ENCODE measurements around the gene ITGB2. TPM values are rescaled to one million over a fixed set of nuclear protein-coding genes. Genes with fewer than 3 reads are reported as not detected.

ITGB2 gene
- total RNA-seq, 1 experiment from 2014 or later = 0.05 TPM

DNA sequence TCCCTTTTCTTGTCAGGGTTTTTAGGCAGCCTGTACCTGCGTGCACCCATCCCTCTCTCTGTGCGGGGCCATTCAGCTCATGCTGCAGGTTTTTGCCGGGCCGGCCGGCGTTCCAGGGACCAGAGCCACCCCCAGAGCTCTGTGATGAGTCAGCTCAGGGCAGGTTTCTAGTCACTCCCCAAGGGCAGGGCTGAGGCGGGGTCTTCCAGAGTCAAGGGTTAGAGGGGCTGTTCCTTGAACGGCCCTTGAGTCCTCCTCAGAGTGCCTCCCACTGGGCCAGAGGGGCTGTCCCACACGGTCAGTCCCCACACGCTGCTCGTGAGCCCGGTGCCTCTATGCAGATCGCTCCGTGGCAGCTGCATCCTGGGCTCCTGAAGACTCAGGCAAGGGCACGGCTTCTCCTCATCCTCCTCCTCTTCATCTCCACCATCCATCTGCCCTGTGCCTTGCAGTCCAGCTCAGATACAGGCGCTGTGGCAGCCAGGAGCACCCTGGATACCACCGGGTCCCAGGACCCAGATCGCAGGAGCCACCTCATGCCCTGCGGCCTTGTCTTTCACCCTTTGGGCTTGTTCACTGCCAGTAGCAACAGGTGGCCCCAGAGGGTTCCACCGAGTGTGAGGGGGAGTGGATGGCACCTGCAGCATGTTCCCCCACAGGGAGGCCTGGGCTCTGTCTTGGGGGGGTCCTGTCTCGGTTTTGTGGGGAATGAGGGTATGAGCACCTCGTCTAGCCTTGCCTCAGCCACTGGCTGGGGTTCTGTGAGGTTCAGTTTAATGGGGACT lies 36.5 kb upstream of the ITGB2 start:
- DNase-seq (ENCODE audit: low read depth, low spot score) = no peak
- in situ Hi-C loops (cut with HindIII; ENCODE audit: low pct_unique_long_range_greater_than_20kb, low sequenced_read_pairs) = no loop called here

DNA sequence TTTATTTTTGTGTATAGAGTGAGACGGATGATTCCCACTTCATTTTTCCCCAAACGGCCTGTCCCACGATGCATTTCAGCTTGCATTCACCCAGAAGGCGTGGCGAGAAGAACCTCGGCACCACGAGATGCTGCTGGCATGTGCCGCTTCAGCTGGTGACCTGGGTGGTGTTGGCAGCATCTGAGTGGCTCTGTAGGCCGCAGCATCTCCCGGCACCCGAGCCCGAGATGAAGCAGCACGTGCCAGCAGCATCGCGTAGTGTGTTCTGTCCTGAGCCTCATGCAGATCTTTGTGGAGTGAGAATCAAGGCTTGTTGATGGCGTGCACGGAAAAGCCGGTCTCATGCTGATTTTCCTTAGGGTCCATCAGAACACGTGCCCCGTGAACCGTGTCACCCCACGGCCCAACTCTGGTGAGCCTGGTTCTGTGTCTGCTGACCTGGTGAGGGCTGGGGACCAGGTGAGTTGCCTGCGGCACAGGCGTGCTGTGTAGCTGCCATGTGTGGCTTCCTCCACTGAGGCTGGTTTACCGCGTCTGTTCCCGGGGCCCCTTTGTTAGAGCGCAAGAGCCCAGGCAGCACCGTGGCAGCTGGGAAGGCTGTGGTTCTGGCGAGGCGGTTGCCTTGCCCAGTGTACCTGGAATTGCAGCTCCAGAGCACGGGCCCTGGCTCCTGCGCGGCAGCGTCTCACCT lies 35.8 kb upstream of the ITGB2 start:
- in situ Hi-C loops (cut with HindIII; ENCODE audit: low pct_unique_long_range_greater_than_20kb, low sequenced_read_pairs) = no loop called here
- no peak for DNase-seq (ENCODE audit: low read depth, low spot score)

GRCh38 chr21:44955798-44956175 lies 35.1 kb upstream of the ITGB2 start:
- DNase-seq (ENCODE audit: low read depth, low spot score) = no peak

GRCh38 chr21:44955141-44955797 lies 34.6 kb upstream of the ITGB2 start:
- in situ Hi-C loops (cut with HindIII; ENCODE audit: low pct_unique_long_range_greater_than_20kb, low sequenced_read_pairs) = no loop called here
- DNase-seq (ENCODE audit: low read depth, low spot score) = no peak

More at GRCh38 chr21:44955798-44956175, 35.1 kb upstream of the ITGB2 start:
- in situ Hi-C loops (cut with HindIII; ENCODE audit: low pct_unique_long_range_greater_than_20kb, low sequenced_read_pairs) = no loop called here

DNA sequence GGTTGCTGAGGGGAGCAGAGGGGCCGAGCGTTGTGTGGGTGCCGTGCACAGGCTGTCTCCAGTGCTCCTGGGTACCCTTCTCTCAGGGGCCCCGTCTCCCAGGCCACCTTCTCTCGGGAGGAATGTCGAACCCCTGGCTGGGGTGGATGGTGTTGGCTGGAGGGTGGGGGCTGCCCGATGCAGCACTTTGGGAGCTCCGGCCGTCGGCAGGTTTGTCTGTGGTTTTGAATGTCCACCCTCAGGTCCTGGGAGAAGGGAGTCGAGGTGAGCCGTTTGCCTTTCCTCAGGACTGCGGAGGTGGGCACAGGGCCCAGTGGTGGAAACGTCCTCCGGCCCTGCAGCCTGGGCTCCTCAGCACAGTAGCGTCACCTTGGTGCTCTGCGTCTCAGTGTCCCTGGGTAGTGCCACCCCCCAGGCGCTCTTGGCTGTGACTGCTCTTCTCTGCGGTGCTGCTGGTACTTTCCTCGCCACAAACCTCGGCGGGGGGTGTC lies 33.6 kb upstream of the ITGB2 start:
- no peak for DNase-seq (ENCODE audit: low read depth, low spot score)
- in situ Hi-C loops (cut with HindIII; ENCODE audit: low pct_unique_long_range_greater_than_20kb, low sequenced_read_pairs) = no loop called here

DNA sequence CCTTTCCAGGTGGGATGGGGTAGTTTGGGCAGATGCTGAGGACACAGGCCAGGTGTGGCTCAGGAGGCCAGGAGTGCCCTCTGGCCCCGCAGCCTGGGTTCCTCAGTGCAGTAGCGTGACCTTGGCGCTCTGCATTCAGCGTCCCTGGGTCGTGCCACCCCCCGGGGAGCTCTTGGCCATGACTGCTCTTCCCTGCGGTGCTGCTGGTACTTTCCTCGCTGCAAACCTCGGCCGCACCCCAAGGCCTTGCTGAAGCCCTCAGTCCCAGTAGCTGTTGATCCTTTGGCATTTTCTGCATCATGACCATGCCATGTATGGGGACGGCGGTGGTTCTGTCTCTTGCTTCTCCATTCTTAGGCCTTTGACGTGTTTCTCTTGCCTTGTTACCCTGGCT lies 32.9 kb upstream of the ITGB2 start:
- in situ Hi-C loops (cut with HindIII; ENCODE audit: low pct_unique_long_range_greater_than_20kb, low sequenced_read_pairs) = no loop called here
- DNase-seq (ENCODE audit: low read depth, low spot score) = no peak

- in situ Hi-C loops (cut with HindIII; ENCODE audit: low pct_unique_long_range_greater_than_20kb, low sequenced_read_pairs) = no loop called here
- no peak for DNase-seq (ENCODE audit: low read depth, low spot score)
These were observed 32.4 kb upstream of the ITGB2 start for GRCh38 chr21:44952929-44953627.

DNA sequence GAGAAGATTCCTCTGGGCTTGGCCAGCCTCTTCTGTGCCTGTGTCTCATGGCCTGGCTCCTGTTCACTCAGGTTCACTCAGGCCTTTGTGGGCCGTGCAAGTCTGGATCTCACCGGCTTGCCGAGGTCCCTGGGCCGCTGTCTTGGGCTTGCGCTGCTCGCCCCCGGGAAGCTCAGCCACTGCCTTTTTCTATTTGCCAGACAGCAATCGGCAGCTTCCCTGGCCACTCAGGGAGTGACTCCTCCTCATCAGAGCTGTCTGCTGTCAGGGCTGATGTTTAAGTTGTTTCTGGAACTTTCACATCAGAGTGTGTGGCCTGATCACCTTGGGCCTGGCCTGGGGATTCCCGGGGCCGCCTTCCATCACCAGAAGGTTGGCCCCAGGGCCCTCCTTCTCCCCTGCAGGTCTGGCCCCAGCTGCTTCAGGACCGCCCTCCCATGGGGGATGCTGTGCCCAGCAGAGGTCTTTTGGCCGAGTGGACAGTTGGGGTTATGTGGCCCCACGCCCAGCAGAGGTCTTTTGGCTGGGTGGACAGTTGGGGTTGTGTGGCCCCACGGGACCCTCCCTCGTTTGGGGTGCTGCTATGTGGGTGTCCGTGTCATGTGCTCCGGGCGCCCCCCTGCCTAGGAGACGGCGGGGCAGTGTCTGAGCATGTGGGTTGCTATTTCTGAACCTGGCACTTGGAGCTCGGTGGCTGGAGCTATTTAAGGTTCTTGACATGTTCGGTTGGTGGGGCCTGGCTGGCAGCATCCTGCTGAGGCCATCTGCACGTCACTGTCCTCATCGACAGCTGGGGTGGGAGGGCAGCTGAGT lies 31.6 kb upstream of the ITGB2 start:
- no peak for DNase-seq (ENCODE audit: low read depth, low spot score)
- in situ Hi-C loops (cut with HindIII; ENCODE audit: low pct_unique_long_range_greater_than_20kb, low sequenced_read_pairs) = no loop called here

- no peak for DNase-seq (ENCODE audit: low read depth, low spot score)
- in situ Hi-C loops (cut with HindIII; ENCODE audit: low pct_unique_long_range_greater_than_20kb, low sequenced_read_pairs) = no loop called here
These were observed 30.7 kb upstream of the ITGB2 start for GRCh38 chr21:44951186-44951915.

DNA sequence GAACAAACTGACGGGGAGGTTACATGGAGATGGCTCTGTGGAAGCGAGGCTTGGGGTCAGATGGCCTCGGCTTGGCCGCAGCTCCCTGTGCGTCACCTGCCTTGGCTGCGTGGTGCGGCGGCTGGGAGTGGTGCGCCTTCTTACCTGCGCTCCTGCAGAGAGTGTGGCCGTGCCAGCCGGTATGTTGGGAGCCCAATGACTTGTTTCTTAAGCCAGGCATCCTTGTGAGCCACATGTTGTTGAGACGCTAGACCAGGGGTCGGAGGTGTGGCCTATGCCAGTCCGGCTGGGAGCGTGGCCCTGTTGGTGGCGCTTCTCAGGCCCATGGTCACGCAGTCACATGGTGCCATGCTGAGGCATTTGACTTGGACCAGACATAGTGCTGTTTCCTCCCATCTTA lies 29.7 kb upstream of the ITGB2 start:
- in situ Hi-C loops (cut with HindIII; ENCODE audit: low pct_unique_long_range_greater_than_20kb, low sequenced_read_pairs) = no loop called here
- DNase-seq (ENCODE audit: low read depth, low spot score) = no peak

GRCh38 chr21:44949779-44950198 lies 29.1 kb upstream of the ITGB2 start:
- DNase-seq (ENCODE audit: low read depth, low spot score) = peak; percentile 72
- in situ Hi-C loops (cut with HindIII; ENCODE audit: low pct_unique_long_range_greater_than_20kb, low sequenced_read_pairs) = no loop called here

GRCh38 chr21:44949161-44949778 lies 28.6 kb upstream of the ITGB2 start:
- in situ Hi-C loops (cut with HindIII; ENCODE audit: low pct_unique_long_range_greater_than_20kb, low sequenced_read_pairs) = no loop called here
- no peak for DNase-seq (ENCODE audit: low read depth, low spot score)

DNA sequence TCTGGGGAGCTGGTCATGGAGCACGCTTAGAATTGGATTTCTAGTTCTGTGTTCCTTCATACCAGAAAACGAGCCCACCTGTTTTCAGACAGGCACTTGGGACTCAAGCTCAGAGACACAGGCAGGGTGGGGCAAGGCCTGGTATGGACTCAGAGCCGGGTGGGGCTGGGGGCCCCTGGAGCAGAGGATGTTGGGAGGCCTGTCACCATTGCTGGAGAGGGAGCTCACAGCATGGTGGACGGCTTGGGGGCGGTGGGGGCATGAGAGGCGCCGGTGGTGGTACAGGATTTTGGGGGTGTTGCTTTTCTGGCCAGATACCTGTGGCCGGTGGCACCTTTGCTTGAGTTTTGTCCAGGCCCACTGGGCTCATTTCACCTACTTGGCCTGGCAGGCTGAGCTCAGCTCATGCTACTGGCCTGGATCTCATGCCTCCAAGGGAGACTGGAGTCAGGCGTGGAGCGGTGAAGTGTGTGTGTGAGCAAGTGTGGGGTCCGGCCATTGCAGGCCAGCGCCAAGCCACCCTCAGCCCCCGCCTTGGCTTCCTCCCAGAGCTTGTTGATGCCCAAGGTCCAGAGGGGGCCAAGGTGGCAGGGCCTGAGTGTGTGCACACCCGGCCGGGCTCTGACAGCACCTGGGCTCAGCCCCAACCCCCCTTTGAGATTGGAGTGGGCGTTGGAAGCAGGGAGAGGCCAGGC lies 27.9 kb upstream of the ITGB2 start:
- in situ Hi-C loops (cut with HindIII; ENCODE audit: low pct_unique_long_range_greater_than_20kb, low sequenced_read_pairs) = no loop called here
- no peak for DNase-seq (ENCODE audit: low read depth, low spot score)

GRCh38 chr21:44947930-44948331 lies 27.2 kb upstream of the ITGB2 start:
- DNase-seq (ENCODE audit: low read depth, low spot score) = no peak
- in situ Hi-C loops (cut with HindIII; ENCODE audit: low pct_unique_long_range_greater_than_20kb, low sequenced_read_pairs) = no loop called here

DNA sequence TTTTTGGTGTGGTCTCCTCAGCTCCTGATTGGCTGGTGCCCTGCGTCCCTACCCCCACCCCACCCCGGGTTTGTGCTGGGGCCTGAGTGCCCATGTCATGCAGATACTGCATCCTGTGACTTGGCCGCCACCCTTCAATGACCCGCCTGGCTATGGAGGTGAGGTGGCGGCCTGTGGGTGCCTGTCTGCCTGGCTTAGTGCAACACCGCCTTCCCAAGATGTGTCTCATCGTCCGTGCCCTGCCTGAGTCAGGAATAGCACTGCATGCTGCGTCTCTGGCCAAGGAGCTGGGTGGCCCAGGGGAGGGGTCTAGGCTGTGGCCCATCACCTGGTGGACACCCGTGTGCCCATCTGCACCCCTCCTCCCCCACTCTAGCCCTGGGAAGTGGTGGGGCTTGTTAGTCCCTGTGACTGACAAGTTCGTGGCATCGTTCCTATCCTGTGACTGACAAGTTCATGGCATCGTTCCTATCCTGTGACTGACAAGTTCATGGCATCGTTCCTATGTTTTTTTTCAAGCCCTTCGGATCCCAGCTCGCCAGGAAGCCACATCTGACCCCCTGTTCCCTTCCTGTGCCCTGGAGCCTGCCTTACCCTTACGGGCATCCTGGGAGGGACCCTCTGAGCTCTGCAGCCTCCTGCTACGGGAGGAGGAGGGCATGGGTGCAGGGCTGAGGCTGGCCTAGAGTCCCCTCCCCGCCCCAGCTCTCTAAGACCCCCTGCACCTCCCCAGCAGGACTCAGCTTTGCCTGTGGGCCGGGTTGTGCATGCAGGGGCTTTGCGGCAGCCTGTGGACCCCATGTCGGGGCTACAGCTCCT lies 26.6 kb upstream of the ITGB2 start:
- in situ Hi-C loops (cut with HindIII; ENCODE audit: low pct_unique_long_range_greater_than_20kb, low sequenced_read_pairs) = no loop called here
- no peak for DNase-seq (ENCODE audit: low read depth, low spot score)

All from SK-MEL-5 (cell line).